Sigmoid colon (tissue), 7 donors: ENCODE results near the gene SLC35F1. TPM values are rescaled to one million over a fixed set of nuclear protein-coding genes. Genes with fewer than 3 reads are reported as not detected.

ENCODE experiments used
- DNase-seq: peaks from one replicate; pipeline ENCODE4 v3.0.0-alpha.2; 2019
- H3K27ac ChIP-seq, 4 donors: fragments of 200-600 bp; sonication (generic); one replicate each; pipeline ENCODE4 v1.5.1; 2016 to 2019; ENCODE audit warnings: mild to moderate bottlenecking in 1 of 4
- H3K27me3 ChIP-seq, 3 donors: fragments of 200-600 bp; sonication (generic); one replicate each; pipeline ENCODE4 v1.5.1; 2019; ENCODE audit warnings: mild to moderate bottlenecking in 1 of 3
- H3K36me3 ChIP-seq, 4 donors: fragments of 200-600 bp; sonication (generic); one replicate each; pipeline ENCODE4 v1.5.1; 2016 to 2019
- H3K4me1 ChIP-seq, 4 donors: fragments of 200-600 bp; sonication (generic); one replicate each; pipeline ENCODE4 v1.5.1; 2017 to 2019
- H3K4me3 ChIP-seq, 4 donors: fragments of 200-600 bp; sonication (generic); one replicate each; pipeline ENCODE4 v1.5.1; 2017 to 2019; ENCODE audit warnings: mild to moderate bottlenecking in 2 of 4, moderate library complexity in 1 of 4
- H3K9me3 ChIP-seq, 4 donors: fragments of 200-600 bp in 3 of 4; sonication (generic) in 3 of 4; one replicate each; pipeline versions ENCODE4 v1.5.1 to v1.6.1; 2013 to 2019
- CTCF ChIP-seq, 4 experiments: fragments of 450-650 bp in 3 of 4; fragments of 200-600 bp in 1 of 4; IDR thresholded peaks; one replicate each; pipeline ENCODE4 v1.5.1; 2016 to 2019; ENCODE audit warnings: antibody characterized with exemption in 4 of 4, mild to moderate bottlenecking in 3 of 4, moderate library complexity in 2 of 4
- EP300 ChIP-seq, 4 donors: sonication (generic); formaldehyde crosslinking; IDR thresholded peaks; one replicate each; pipeline ENCODE4 v1.6.1; 2017; ENCODE audit warnings: antibody characterized with exemption in 4 of 4
- POLR2A ChIP-seq, 2 donors: fragments of 450-650 bp; IDR thresholded peaks; one replicate each; pipeline ENCODE4 v1.6.1; 2016; ENCODE audit warnings: antibody characterized with exemption in 2 of 2, mild to moderate bottlenecking in 2 of 2, moderate library complexity in 2 of 2
- POLR2AphosphoS5 ChIP-seq, 4 donors: sonication (generic); formaldehyde crosslinking; IDR thresholded peaks; one replicate each; pipeline ENCODE4 v1.6.1; 2017; ENCODE audit warnings: antibody characterized with exemption in 4 of 4
- WGBS, 2 donors: extraction: QIAGEN DNeasy Blood & Tissue Kit; methylation state at CpG; one replicate each; pipeline ENCODE4 v1.1.7; 2013; 5-methylcytosine and 5-hydroxymethylcytosine counted together
- intact Hi-C: fragments of 100-400 bp; cut with DNase I; formaldehyde crosslinking; loops from one replicate; pipeline ENCODE4 v1.15.1; 2023
- polyA plus RNA-seq, 3 donors: library from polyadenylated mRNA; stranded (reverse); fragments of 200-250 nt; gene quantifications; one replicate each; pipeline ENCODE4 v1.2.3, GENCODE V29; 2013
- total RNA-seq, 4 donors: library from RNA; depleted of rRNA; stranded (reverse); fragments of >200 nt; gene quantifications; one replicate each; pipeline ENCODE4 v1.1.0, GENCODE V29; 2016
- donor health status: healthy with polysubstance abuse.
- donor health status: Bipolar disorder and iron deficiency.
- donor health status: healthy.

Gene SLC35F1
- total and polyA plus RNA-seq, 7 donors, result under 0.01 to 8.9 (median 4.0) TPM; not detected in 1

GRCh38 chr6:118313762-118314161 lies 406.7 kb downstream of the SLC35F1 start:
- H3K4me3 ChIP-seq, result no peak overlapping the region
- H3K27me3 ChIP-seq, result no peaks in the 10 kb centered on the region
- DNase-seq, result no peak
- H3K27ac ChIP-seq, result peak overlapping the region in 3 of 4 donors; percentile 27 to 43 (median 27)
- H3K4me1 ChIP-seq, result peaks cover 0 to 70% (median 58%) of the 10 kb centered on the region in 4 donors
- no peaks in the 10 kb centered on the region for H3K9me3 ChIP-seq
- no peaks in the 10 kb centered on the region for H3K36me3 ChIP-seq
- no peak for TF ChIP-seq CTCF (IDR thresholded peaks at IDR 0.05)
- TF ChIP-seq EP300 (IDR thresholded peaks at IDR 0.05), result no peak
- no peak for TF ChIP-seq POLR2A (IDR thresholded peaks at IDR 0.05)
- TF ChIP-seq POLR2AphosphoS5 (IDR thresholded peaks at IDR 0.05), result peak in 3 of 4 donors; percentile 11 to 64 (median 64)
- 61 to 83% methylated on average over 3 of the region's 3 CpGs for WGBS, 2 donors
- intact Hi-C loops, result no loop called here

DNA sequence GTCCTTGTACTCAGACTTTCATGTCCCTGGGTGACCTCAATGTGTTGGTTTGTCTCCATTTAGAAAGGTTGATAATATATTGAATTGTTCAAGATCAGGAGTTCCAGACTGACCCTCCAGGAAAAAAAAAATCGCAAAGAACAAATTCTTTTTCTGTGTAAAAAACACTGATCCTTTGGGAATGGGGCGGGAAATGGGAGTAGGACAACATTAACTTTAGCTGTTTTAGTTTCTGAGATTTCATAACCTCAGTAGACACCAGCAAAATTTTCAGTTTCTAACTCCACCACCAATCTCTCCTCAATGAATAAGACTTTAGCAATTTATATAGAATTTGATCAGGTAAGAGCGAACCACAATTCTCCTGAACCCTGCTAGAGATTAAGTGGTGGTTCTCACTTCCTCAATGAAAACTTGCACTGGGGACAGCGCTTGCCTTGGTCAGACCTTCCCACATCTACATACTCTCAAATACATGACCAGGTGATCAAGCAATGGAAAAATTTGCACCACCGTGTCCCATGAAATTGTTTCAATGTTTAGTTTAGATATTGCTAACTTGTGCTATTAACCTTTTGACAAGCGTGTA lies 409.8 kb downstream of the SLC35F1 start:
- no peak overlapping the region for H3K4me3 ChIP-seq
- WGBS, 2 donors, result 75 to 83% methylated on average over 6 of the region's 6 CpGs
- H3K9me3 ChIP-seq, result no peaks in the 10 kb centered on the region
- H3K4me1 ChIP-seq, result peaks cover 0 to 83% (median 68%) of the 10 kb centered on the region in 4 donors
- DNase-seq, result no peak
- H3K36me3 ChIP-seq, result no peaks in the 10 kb centered on the region
- H3K27ac ChIP-seq, result peak overlapping the region; percentile 55 to 78 (median 70)
- TF ChIP-seq CTCF (IDR thresholded peaks at IDR 0.05), result no peak
- no peak for TF ChIP-seq EP300 (IDR thresholded peaks at IDR 0.05)
- no peak for TF ChIP-seq POLR2AphosphoS5 (IDR thresholded peaks at IDR 0.05)
- TF ChIP-seq POLR2A (IDR thresholded peaks at IDR 0.05), result no peak
- intact Hi-C loops, result no loop called here
- H3K27me3 ChIP-seq, result no peaks in the 10 kb centered on the region

GRCh38 chr6:118317581-118318563 lies 410.8 kb downstream of the SLC35F1 start:
- Histone ChIP-seq H3K36me3 (no peaks in the 10 kb centered on the region), H3K4me3 (no peak overlapping the region), H3K9me3 (no peaks in the 10 kb centered on the region), H3K27me3 (no peaks in the 10 kb centered on the region), H3K27ac (peak overlapping the region; percentile 55 to 78 (median 70)), H3K4me1 (peaks cover 0 to 83% (median 68%) of the 10 kb centered on the region in 4 donors)
- intact Hi-C loops, result no loop called here
- DNase-seq, result no peak
- WGBS, 2 donors, result 38 to 47% methylated on average over 4 of the region's 4 CpGs
- TF ChIP-seq EP300 (IDR thresholded peaks at IDR 0.05) (peak in 1 of 4 donors; percentile 29), POLR2A (IDR thresholded peaks at IDR 0.05) (no peak), CTCF (IDR thresholded peaks at IDR 0.05) (no peak), POLR2AphosphoS5 (IDR thresholded peaks at IDR 0.05) (peak in 2 of 4 donors; percentile 14 to 32)

- WGBS, 2 donors, result 33 to 37% methylated on average over 3 of the region's 3 CpGs
- DNase-seq, result no peak
- H3K27me3 ChIP-seq, result no peaks in the 10 kb centered on the region
- intact Hi-C loops, result no loop called here
- H3K4me3 ChIP-seq, result no peak overlapping the region
- peak in 1 of 4 donors; percentile 49 for TF ChIP-seq POLR2AphosphoS5 (IDR thresholded peaks at IDR 0.05)
- TF ChIP-seq EP300 (IDR thresholded peaks at IDR 0.05), result no peak
- peak overlapping the region; percentile 55 to 78 (median 70) for H3K27ac ChIP-seq
- H3K36me3 ChIP-seq, result no peaks in the 10 kb centered on the region
- peaks cover 0 to 75% (median 64%) of the 10 kb centered on the region in 4 donors for H3K4me1 ChIP-seq
- H3K9me3 ChIP-seq, result no peaks in the 10 kb centered on the region
These were observed 411.6 kb downstream of the SLC35F1 start for GRCh38 chr6:118318648-118319047.

DNA sequence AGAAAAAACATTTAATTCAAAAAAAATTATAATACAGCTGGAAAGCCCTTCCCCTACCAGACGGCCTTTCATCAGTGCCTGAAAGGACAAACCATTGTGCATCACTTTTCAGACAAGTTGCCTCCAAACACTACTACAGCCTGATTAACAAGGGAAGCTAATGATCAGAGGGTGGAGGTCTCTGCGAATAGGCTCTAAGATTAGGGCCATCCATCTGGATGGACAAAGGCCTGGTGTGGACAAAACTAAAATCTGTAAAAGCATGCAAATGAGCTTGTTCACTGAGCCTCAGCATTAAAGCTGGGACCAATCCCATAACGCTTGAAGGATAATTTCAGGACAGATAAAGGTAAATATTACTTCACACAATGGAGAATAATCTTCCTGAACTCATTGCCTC lies 412.4 kb downstream of the SLC35F1 start:
- Histone ChIP-seq H3K9me3 (no peaks in the 10 kb centered on the region), H3K27ac (peak overlapping the region; percentile 5 to 78 (median 70)), H3K36me3 (no peaks in the 10 kb centered on the region), H3K4me3 (no peak overlapping the region), H3K27me3 (no peaks in the 10 kb centered on the region), H3K4me1 (peaks cover 0 to 71% (median 59%) of the 10 kb centered on the region in 4 donors)
- no peak for TF ChIP-seq EP300 (IDR thresholded peaks at IDR 0.05)
- TF ChIP-seq CTCF (IDR thresholded peaks at IDR 0.05), result no peak
- intact Hi-C loops, result no loop called here
- no peak for DNase-seq
- 82 to 89% methylated on average over 3 of the region's 3 CpGs for WGBS, 2 donors
